ENCODE data around the gene HFE. TPM values are rescaled to one million over a fixed set of nuclear protein-coding genes. Genes with fewer than 3 reads are reported as not detected.
A peak's percentile ranks its signal among the peaks of the same experiment; 100 is the strongest.

The HFE gene
- total and polyA plus RNA-seq, 2 of the 13 experiments (the other 11 are each of a cell fraction or from before 2014, with no cell fraction given), result 3.7 to 6.3 TPM

DNA sequence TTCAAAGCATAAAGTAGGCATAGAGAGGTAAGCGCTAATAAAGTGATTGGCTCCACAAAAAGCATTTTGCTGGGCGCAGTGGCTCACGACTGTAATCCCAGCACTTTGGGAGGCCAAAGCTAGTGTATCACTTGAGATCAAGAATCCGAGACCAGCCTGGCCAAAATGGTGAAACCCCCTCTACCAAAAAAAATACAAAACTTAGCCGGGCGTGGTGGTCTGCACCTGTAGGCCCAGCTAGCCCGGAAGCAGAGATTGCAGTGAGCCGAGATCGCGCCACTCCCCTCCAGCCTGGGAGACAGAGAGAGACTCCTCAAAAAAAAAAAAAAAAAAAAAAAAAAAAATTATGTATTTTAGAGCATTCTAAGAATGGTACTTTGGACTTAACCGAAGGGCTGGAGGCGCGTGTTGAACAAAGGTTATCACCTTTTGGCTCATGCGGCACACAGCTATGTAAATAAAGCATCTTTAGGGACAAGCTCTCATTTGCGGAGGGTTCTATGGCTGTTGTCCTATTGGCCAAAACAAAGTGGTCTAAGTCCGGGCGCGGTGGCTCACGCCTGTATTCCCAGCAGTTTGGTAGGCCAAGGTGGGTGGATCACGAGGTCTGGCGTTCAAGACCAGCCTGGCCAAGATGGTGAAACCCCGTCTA is 17.4 kb downstream of the HFE start (continued):
- TF ChIP-seq ZSCAN25 (CRISPR knock-in tag; IDR thresholded peaks at IDR 0.05) (0 out of 2 replicates have a peak, but pooled peaks have one; percentile 19), RFXANK (CRISPR knock-in tag; IDR thresholded peaks at IDR 0.05) (0 out of 2 replicates have a peak, but pooled peaks have one; percentile 15), ZBTB3 (CRISPR knock-in tag; IDR thresholded peaks at IDR 0.05; ENCODE audit: borderline replicate concordance, low read depth) (no peak), ELF3 (CRISPR knock-in tag; IDR thresholded peaks at IDR 0.05) (peak; percentile 52; the same call in 1 of the 2 replicates), POLR2AphosphoS5 (IDR thresholded peaks at IDR 0.05; ENCODE audit: low read depth, low read length) (no peak), ZNF296 (CRISPR knock-in tag; conservative IDR thresholded peaks at IDR 0.05) (no peak), XBP1 (CRISPR knock-in tag; IDR thresholded peaks at IDR 0.05) (no peak), KLF11 (CRISPR knock-in tag; IDR thresholded peaks at IDR 0.05) (0 out of 2 replicates have a peak, but pooled peaks have one; percentile 50), ZNF383 (CRISPR knock-in tag; IDR thresholded peaks at IDR 0.05; ENCODE audit: borderline replicate concordance) (no peak), RARG (CRISPR knock-in tag; IDR thresholded peaks at IDR 0.05; ENCODE audit: low read depth) (no peak), ZNF616 (CRISPR knock-in tag; IDR thresholded peaks at IDR 0.05; ENCODE audit: low read depth) (no peak), FOXC1 (CRISPR knock-in tag; IDR thresholded peaks at IDR 0.05; ENCODE audit: borderline replicate concordance) (no peak), ZNF556 (CRISPR knock-in tag; IDR thresholded peaks at IDR 0.05; ENCODE audit: borderline replicate concordance) (no peak), DMAP1 (CRISPR knock-in tag; IDR thresholded peaks at IDR 0.05) (no peak), ZFP37 (CRISPR knock-in tag; IDR thresholded peaks at IDR 0.05; ENCODE audit: borderline replicate concordance) (peak; percentile 66; the same call in 1 of the 2 replicates)
- TF ChIP-seq, protein P1, sequence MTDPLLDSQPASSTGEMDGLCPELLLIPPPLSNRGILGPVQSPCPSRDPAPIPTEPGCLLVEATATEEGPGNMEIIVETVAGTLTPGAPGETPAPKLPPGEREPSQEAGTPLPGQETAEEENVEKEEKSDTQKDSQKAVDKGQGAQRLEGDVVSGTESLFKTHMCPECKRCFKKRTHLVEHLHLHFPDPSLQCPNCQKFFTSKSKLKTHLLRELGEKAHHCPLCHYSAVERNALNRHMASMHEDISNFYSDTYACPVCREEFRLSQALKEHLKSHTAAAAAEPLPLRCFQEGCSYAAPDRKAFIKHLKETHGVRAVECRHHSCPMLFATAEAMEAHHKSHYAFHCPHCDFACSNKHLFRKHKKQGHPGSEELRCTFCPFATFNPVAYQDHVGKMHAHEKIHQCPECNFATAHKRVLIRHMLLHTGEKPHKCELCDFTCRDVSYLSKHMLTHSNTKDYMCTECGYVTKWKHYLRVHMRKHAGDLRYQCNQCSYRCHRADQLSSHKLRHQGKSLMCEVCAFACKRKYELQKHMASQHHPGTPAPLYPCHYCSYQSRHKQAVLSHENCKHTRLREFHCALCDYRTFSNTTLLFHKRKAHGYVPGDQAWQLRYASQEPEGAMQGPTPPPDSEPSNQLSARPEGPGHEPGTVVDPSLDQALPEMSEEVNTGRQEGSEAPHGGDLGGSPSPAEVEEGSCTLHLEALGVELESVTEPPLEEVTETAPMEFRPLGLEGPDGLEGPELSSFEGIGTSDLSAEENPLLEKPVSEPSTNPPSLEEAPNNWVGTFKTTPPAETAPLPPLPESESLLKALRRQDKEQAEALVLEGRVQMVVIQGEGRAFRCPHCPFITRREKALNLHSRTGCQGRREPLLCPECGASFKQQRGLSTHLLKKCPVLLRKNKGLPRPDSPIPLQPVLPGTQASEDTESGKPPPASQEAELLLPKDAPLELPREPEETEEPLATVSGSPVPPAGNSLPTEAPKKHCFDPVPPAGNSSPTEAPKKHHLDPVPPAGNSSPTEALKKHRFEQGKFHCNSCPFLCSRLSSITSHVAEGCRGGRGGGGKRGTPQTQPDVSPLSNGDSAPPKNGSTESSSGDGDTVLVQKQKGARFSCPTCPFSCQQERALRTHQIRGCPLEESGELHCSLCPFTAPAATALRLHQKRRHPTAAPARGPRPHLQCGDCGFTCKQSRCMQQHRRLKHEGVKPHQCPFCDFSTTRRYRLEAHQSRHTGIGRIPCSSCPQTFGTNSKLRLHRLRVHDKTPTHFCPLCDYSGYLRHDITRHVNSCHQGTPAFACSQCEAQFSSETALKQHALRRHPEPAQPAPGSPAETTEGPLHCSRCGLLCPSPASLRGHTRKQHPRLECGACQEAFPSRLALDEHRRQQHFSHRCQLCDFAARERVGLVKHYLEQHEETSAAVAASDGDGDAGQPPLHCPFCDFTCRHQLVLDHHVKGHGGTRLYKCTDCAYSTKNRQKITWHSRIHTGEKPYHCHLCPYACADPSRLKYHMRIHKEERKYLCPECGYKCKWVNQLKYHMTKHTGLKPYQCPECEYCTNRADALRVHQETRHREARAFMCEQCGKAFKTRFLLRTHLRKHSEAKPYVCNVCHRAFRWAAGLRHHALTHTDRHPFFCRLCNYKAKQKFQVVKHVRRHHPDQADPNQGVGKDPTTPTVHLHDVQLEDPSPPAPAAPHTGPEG (CRISPR knock-in tag; IDR thresholded peaks at IDR 0.05), result peak; percentile 27; the same call in 1 of the 2 replicates
- TF ChIP-seq, protein P2, sequence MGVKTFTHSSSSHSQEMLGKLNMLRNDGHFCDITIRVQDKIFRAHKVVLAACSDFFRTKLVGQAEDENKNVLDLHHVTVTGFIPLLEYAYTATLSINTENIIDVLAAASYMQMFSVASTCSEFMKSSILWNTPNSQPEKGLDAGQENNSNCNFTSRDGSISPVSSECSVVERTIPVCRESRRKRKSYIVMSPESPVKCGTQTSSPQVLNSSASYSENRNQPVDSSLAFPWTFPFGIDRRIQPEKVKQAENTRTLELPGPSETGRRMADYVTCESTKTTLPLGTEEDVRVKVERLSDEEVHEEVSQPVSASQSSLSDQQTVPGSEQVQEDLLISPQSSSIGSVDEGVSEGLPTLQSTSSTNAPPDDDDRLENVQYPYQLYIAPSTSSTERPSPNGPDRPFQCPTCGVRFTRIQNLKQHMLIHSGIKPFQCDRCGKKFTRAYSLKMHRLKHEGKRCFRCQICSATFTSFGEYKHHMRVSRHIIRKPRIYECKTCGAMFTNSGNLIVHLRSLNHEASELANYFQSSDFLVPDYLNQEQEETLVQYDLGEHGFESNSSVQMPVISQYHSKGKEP (CRISPR knock-in tag; IDR thresholded peaks at IDR 0.05), result no peak
- TF ChIP-seq, protein P3, sequence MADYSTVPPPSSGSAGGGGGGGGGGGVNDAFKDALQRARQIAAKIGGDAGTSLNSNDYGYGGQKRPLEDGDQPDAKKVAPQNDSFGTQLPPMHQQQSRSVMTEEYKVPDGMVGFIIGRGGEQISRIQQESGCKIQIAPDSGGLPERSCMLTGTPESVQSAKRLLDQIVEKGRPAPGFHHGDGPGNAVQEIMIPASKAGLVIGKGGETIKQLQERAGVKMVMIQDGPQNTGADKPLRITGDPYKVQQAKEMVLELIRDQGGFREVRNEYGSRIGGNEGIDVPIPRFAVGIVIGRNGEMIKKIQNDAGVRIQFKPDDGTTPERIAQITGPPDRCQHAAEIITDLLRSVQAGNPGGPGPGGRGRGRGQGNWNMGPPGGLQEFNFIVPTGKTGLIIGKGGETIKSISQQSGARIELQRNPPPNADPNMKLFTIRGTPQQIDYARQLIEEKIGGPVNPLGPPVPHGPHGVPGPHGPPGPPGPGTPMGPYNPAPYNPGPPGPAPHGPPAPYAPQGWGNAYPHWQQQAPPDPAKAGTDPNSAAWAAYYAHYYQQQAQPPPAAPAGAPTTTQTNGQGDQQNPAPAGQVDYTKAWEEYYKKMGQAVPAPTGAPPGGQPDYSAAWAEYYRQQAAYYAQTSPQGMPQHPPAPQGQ (CRISPR knock-in tag; IDR thresholded peaks at IDR 0.05; ENCODE audit: borderline replicate concordance), result 0 out of 2 replicates have a peak, but pooled peaks have one; percentile 5
- TF ChIP-seq, protein P4, sequence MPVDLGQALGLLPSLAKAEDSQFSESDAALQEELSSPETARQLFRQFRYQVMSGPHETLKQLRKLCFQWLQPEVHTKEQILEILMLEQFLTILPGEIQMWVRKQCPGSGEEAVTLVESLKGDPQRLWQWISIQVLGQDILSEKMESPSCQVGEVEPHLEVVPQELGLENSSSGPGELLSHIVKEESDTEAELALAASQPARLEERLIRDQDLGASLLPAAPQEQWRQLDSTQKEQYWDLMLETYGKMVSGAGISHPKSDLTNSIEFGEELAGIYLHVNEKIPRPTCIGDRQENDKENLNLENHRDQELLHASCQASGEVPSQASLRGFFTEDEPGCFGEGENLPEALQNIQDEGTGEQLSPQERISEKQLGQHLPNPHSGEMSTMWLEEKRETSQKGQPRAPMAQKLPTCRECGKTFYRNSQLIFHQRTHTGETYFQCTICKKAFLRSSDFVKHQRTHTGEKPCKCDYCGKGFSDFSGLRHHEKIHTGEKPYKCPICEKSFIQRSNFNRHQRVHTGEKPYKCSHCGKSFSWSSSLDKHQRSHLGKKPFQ (CRISPR knock-in tag; IDR thresholded peaks at IDR 0.05; ENCODE audit: insufficient replicate concordance), result peak; percentile 63
